RWPE1 (cell line): Measurements from ENCODE around the gene SEMA3E.
"Not testable (repeated sequence)": the region's sequence is repeated elsewhere in the genome, so short reads cannot be mapped to it uniquely, and the experiment has no call there.

Experiments
- CTCF ChIA-PET: fragments of 350-600 bp; sonication (Branson Sonifier 250); formaldehyde crosslinking; extraction: SDS; loops from one replicate; lab custom pipeline; 2021; lab: Yijun Ruan, JAX
- POLR2A ChIA-PET: fragments of 400-600 bp; formaldehyde crosslinking; extraction: SDS; loops from one replicate; lab custom pipeline; 2020; ENCODE audit warnings: antibody characterized with exemption; ENCODE audit not compliant: low non-redundant PET; lab: Yijun Ruan, JAX
- DNase-seq: peaks from one replicate; pipeline ENCODE4 v3.0.0; 2012; ENCODE audit warnings: low spot score
- H3K27ac ChIP-seq: fragments of 450-650 bp; 2 replicates; pipeline ENCODE4 v1.5.1; 2017
- TF ChIP-seq, protein P1 (sequence below): fragments of 450-650 bp; conservative IDR thresholded peaks from 2 replicates; pipeline ENCODE4 v1.5.1; 2017; ENCODE audit warnings: low read depth, mild to moderate bottlenecking

SEMA3E gene

DNA sequence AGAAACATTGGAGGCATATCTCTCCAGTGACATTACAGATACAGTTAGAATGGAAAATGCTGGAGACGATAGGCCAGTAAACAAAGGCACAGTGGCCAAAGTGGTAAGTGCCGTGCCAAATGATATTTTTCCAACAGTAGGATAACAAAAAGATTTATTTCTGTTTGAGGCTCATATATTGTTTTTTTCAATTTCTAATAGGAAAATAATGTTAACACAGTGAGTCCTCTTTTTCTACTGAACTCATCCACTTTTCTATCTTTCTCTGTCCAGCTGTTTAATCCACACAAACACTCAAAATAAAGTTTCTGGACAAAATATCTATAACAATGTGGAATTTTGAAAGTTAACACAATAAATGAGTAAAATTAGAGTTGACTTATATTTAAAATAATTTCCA lies 201.3 kb downstream of the SEMA3E start:
- H3K27ac ChIP-seq: no peak overlapping the region
- POLR2A ChIA-PET: no interaction called here
- TF ChIP-seq, protein P1, sequence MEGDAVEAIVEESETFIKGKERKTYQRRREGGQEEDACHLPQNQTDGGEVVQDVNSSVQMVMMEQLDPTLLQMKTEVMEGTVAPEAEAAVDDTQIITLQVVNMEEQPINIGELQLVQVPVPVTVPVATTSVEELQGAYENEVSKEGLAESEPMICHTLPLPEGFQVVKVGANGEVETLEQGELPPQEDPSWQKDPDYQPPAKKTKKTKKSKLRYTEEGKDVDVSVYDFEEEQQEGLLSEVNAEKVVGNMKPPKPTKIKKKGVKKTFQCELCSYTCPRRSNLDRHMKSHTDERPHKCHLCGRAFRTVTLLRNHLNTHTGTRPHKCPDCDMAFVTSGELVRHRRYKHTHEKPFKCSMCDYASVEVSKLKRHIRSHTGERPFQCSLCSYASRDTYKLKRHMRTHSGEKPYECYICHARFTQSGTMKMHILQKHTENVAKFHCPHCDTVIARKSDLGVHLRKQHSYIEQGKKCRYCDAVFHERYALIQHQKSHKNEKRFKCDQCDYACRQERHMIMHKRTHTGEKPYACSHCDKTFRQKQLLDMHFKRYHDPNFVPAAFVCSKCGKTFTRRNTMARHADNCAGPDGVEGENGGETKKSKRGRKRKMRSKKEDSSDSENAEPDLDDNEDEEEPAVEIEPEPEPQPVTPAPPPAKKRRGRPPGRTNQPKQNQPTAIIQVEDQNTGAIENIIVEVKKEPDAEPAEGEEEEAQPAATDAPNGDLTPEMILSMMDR: no peak

DNA sequence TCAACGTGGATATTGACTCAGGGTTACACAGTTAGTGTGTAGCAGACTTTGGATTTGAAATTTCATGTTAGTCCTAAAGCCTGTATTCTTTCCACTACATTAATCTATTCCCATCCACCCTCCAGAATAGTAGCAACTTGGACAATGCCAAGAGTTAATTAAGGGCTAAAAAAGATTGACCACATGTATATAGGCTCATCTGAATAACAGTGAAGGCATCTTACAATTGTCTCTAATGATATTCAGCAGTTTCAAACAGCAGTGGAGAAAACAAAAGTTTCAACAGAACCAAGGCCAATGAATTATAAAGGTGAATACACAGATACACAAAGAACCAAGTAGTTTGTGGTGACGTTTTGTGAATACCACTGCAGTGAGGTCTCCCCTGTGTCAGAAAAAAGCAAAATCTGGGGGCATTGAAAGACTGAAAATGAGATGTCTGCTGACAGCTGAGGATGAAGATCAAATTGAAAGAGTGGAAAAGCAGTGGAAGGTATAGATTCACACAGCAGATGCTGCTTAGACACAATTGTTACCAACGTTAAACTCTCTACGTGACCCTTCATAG lies 202.8 kb downstream of the SEMA3E start:
- no peak overlapping the region for H3K27ac ChIP-seq
- ChIA-PET CTCF (no interaction called here), POLR2A (no interaction called here)
- TF ChIP-seq, protein P1: no peak
- DNase-seq: no peak

More for the DNA sequence above, 201.3 kb downstream of the SEMA3E start:
- CTCF ChIA-PET: no interaction called here
- DNase-seq: no peak

DNA sequence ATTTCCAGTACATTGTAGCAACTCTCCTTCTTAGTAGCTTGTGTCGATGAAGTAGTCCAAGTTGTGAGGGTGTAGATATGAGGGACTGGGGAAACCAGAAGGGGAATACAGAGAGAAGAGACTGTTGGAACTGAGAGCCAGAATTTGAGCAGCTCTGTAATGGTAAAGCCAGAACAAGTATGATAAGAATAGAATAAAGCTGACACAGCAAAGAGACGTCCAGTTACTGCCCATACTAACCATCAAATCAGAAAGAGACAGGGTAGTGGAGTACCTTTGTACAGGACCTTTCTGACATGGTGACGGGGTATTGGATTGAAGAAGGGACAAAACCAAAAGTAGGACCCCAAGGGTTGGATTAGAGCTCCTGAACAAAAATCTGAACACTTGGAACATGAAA lies 206.0 kb downstream of the SEMA3E start:
- ChIA-PET POLR2A (no interaction called here), CTCF (no interaction called here)
- TF ChIP-seq, protein P1: no peak
- no peak for DNase-seq
- no peak overlapping the region for H3K27ac ChIP-seq

DNA sequence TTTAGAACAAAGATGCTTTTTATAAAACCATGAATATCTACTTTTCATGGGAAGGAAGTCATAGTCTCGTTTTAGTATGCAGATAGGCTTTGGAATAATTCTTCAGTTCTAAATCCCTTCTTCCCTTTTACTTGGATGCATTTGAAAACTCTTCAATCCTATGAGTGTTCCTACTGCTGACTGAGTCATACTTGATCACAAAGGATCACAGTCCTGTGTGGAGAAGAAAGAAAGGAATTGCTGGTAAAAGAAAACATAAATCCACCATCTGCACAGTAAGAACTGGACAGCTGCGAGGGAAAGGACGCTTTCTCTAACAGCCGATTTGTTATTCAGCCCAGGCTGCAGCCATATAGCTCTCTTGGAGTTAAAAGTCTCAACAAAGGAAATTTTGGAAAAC lies 209.9 kb downstream of the SEMA3E start:
- TF ChIP-seq, protein P1: no peak
- CTCF ChIA-PET: no interaction called here
- POLR2A ChIA-PET: no interaction called here
- no peak for DNase-seq
- no peak overlapping the region for H3K27ac ChIP-seq

DNA sequence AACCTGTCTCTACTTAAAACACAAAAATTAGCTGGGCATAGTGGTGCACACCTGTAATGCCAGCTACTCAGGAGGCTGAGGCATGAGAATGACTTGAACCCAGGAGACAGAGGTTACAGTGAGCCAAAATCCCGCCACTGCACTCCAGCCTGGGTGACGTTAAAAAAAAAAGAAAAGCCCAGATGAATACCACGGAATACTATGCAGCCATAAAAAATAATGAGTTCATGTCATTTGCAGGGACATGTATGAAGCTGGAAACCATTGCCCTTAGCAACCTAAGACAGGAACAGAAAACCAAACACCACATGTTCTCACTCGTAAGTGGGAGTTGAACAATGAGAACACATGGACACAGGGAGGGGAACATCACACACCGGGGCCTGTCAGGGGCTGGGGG lies 218.7 kb downstream of the SEMA3E start:
- DNase-seq, H3K27ac ChIP-seq, POLR2A ChIA-PET, CTCF ChIA-PET: not testable (repeated sequence)

DNA sequence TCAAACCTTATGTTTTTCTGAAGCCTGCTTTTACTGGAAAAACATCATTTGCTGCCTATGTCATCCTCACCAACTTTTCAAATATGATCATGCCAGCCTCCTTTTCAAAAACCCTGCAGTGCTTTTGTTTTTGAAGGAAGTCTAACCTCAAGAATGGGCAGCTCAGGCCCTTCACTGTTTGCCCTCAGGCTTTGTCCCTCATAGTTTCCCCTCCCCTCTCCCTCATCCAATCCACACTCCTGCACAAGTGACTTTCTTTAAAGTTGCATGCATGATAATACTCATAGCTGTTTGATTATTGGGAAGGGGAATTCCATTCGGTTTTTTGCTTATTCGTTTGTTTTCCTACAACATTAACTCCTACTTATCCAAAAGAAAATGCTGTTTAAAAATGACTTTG lies 219.4 kb downstream of the SEMA3E start:
- H3K27ac ChIP-seq: no peak overlapping the region
- CTCF ChIA-PET: interaction anchor here (0.5 kb wide), 1 partner anchor 232 kb away, joined by 4 read pairs; no protein-coding TSS in a partner anchor
- no peak for DNase-seq
- POLR2A ChIA-PET: no interaction called here
- TF ChIP-seq, protein P1: no peak

DNA sequence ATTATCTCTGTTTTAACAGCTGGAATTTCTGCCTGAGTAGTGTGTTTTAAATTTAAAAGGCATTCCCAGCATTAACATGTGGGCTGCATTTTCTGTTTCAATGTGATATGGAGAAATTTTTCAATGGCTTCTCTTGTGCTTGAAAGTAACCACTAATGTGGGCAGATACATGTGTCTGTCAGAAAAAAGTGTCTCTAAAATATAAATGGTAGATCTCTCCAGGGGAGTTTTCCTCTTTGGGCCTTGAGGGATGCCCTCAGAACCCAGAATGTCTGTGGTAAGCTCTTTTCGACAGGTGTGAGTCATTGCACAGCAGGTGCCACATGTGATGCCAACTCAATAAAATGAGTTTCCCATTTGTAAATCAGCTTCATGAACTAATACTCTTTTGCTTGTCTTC lies 221.1 kb downstream of the SEMA3E start:
- TF ChIP-seq, protein P1: no peak
- ChIA-PET POLR2A (no interaction called here), CTCF (no interaction called here)
- H3K27ac ChIP-seq: no peak overlapping the region
- no peak for DNase-seq
